GM18873 (cell line): Measurements from ENCODE around the gene SPDYE1.
A peak's percentile ranks its signal among the peaks of the same experiment; 100 is the strongest.
"Not testable (repeated sequence)": the region's sequence is repeated elsewhere in the genome, so short reads cannot be mapped to it uniquely, and the experiment has no call there.

Source experiments
- ATAC-seq: cut with Tn5 transposase; IDR thresholded peaks from one replicate; pipeline ENCODE4 v1.9.1; 2021; ENCODE audit warnings: mild to moderate bottlenecking, moderate library complexity, moderate number of reproducible peaks; ENCODE audit not compliant: unreplicated experiment, low FRiP score

The SPDYE1 gene

GRCh38 chr7:44040493-44040891, 42.8 kb downstream of the SPDYE1 start:
- not testable (repeated sequence) for ATAC-seq

- ATAC-seq = no peak
Measured at GRCh38 chr7:44042221-44042620, 44.5 kb downstream of the SPDYE1 start.

- ATAC-seq = no peak
Measured at GRCh38 chr7:44043902-44044301, 46.2 kb downstream of the SPDYE1 start.

GRCh38 chr7:44044315-44045225, 46.9 kb downstream of the SPDYE1 start, which contains the start of gene DBNL:
TSS of gene DBNL (plus strand) at chr7:44044702. CDS start at chr7:44044738, 36 bp downstream.
- ATAC-seq = peak; percentile 61

- no peak for ATAC-seq
Measured at GRCh38 chr7:44045226-44046014, 47.7 kb downstream of the SPDYE1 start.

- ATAC-seq = peak; percentile 60
Measured at GRCh38 chr7:44046321-44047061, 48.8 kb downstream of the SPDYE1 start.

GRCh38 chr7:44048031-44048795, 50.5 kb downstream of the SPDYE1 start:
- ATAC-seq = no peak

GRCh38 chr7:44050121-44050914, 52.6 kb downstream of the SPDYE1 start:
- no peak for ATAC-seq

- no peak for ATAC-seq
Measured at GRCh38 chr7:44050915-44051560, 53.3 kb downstream of the SPDYE1 start.

GRCh38 chr7:44051611-44052220, 54.0 kb downstream of the SPDYE1 start:
- no peak for ATAC-seq

GRCh38 chr7:44052771-44053365, 55.2 kb downstream of the SPDYE1 start:
- ATAC-seq = no peak

- no peak for ATAC-seq
Measured at GRCh38 chr7:44056681-44057080, 59.0 kb downstream of the SPDYE1 start.

GRCh38 chr7:44057181-44057848, 59.6 kb downstream of the SPDYE1 start:
- no peak for ATAC-seq

- ATAC-seq = no peak
Measured at GRCh38 chr7:44057849-44058758, 60.4 kb downstream of the SPDYE1 start.

GRCh38 chr7:44058759-44059218, 61.1 kb downstream of the SPDYE1 start:
- no peak for ATAC-seq
